Stimulated activated CD4-positive, alpha-beta T cell treated with anti-CD3 and anti-CD28 coated beads, TNF-alpha, amount 100 ng/mL, for 48 hours (primary cell): Measurements from ENCODE around the gene ZNF407.
"Not testable (repeated sequence)": the region's sequence is repeated elsewhere in the genome, so short reads cannot be mapped to it uniquely, and the experiment has no call there.

Experiments
- DNase-seq, 3 donors: peaks; one replicate each; pipeline ENCODE4 v3.0.0-alpha.2; 2020; ENCODE audit warnings: low read depth in 3 of 3

The ZNF407 gene

GRCh38 chr18:75097491-75098225 lies 500.0 kb downstream of the ZNF407 start:
- no peak for DNase-seq

DNA sequence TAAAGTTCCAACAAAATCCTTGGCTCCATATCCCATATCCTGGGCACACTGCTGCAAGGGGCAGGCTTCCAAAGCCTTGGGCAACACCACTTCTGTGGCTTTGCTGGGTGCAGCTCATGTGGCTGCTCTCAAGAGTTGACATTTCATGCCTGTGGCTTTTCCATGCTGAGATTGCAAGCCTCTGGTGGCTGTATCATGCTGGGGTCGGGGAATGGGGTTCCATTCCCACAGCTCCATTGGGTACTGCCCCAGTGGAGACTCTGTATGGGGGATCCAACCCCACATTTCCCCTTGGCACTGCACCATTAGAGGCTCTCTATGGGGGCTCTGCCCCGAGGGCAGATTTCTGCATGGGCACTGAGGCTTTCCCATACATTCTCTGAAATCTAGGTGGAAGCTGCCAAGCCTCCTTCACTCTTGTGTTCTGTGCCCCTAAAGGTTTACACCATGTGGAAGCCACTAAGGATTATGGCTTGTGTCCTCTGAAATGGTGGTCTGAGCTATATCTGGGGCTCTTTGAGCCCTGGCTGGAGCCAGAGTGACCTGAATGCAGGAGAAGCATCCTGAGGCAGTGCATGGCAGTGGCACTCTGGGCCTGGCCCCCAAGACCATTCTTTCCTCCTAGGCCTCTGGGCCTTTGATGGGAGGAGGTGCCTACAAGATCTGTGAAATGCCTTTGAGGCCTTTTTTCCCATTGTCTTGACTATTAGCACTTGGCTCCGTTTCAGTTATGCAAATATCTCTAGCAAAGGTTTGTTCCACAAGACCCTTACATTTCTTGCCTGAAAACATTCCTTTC lies 503.4 kb downstream of the ZNF407 start:
- no peak for DNase-seq

DNA sequence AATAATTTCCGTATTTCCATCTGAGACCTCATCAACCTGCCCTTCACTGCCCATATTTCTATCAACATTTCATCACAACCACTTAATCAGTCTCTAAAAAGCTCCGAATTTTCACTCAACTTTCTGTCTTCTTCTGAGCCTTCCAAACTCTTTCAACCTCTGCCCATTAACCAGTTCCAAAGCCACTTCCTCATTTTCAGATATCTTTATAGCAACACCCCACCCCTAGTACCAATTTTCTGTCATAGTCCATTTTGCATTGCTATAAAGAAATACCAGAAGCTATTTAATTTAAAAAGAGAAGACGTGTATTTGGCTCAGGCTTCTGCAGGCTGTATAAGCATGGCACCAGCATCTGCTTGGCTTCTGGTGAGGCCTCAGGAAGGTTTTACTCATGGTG lies 504.2 kb downstream of the ZNF407 start:
- no peak for DNase-seq

DNA sequence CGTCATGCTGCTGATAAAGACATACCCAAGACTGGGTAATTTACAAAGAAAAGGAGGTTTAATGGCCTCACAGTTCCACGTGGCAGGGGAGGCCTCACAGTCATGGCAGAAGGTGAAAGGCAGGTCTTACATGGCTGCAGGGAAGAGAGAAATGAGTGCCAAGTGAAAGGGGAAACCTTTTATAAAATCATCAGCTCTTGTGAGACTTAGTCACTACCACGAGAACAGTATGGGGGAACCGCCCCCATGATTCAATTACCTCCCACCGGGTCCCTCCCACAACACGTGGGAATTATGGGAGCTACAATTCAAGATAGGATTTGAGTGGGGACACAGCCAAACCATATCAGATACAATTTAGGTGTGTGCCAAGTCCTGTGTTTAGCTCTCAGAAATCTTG lies 506.4 kb downstream of the ZNF407 start:
- not testable (repeated sequence) for DNase-seq

- no peak for DNase-seq
These were observed 506.8 kb downstream of the ZNF407 start for GRCh38 chr18:75104483-75104882.

DNA sequence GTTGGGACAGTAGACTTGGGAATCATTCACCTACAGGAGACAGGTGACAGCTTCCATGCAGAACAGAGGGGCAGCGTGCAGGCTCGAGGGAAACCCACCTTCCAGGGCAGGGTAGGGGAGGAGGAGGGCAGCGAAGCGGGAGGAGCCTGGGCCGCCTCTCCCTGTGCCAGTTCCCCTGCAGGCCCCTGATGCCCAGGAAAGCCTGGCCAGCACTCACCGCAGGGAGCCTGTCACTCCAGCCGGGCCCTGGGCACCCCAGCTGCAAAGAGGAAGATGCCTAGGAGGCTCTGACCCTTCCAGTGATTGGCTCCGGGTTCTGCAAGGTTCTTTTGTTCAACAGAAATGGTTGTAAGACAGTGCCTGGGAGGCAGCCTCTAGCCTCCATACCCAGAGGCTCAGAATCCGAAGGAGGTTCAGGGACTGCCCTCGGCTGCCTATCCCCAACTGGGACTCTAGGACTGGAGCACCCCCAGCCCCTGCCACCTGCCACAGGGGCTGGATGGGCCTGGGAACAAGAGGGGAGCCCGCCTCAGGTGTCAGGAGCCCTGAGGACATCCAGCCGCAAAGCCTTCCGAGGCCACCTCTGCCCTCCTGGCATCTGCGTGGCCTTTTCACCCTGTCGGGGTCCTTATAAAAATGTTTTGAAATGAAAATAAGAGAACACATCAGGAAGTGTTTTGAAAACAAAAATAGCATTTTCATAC lies 508.0 kb downstream of the ZNF407 start:
- no peak for DNase-seq

GRCh38 chr18:75106746-75107145 lies 509.1 kb downstream of the ZNF407 start:
- no peak for DNase-seq

DNA sequence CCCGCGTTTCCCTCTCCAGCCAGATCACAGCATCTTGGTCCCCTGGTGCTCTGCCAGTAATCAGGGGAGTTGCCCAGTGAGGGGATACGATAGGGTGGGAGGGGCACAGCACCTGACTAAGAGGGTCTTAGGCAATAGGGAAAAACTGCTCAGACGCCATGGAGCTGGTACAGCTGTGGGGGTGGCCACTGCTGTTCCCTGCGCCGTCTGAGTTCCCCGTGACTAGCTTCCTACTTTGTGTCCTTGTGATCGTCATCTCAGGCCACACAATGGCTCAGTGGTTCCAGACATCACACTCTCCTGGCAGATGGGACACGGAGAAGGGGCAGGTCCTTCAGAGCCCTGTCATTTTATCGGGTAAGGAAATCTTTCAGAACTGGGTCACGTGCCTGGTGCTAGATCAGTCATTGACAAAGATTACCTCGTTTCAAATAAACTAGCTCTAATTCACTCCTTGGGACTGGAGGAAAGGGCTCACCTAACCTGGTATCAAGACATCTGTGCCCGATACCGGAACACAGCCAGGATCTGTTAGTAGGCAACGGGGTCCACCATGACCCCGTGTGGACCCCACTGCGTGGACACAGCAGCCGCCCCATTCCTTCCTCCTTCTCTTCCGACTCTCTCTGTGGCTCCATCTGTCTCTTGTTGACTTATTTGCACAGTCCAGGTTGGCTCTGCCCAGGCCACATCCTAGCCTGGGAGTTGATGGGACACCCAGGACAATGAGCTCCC lies 509.7 kb downstream of the ZNF407 start:
- no peak for DNase-seq

DNA sequence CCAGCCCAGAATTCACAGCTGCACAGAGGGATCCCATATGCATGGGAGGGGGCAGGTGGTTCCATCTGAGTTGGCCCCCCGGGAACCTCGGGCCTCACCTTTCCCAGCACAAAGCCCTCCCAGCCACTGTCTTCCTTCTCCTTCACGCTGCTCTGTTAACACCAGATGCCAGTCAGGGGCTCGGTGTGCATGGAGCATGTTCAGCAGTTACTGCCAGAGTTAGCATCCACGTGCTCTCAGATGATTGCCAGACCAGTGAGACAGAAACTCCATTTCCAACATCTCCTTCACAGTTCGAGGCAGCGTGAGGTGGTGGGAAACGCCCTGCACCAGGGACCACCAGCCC lies 510.2 kb downstream of the ZNF407 start:
- no peak for DNase-seq

GRCh38 chr18:75108579-75109318 lies 511.1 kb downstream of the ZNF407 start:
- no peak for DNase-seq

DNA sequence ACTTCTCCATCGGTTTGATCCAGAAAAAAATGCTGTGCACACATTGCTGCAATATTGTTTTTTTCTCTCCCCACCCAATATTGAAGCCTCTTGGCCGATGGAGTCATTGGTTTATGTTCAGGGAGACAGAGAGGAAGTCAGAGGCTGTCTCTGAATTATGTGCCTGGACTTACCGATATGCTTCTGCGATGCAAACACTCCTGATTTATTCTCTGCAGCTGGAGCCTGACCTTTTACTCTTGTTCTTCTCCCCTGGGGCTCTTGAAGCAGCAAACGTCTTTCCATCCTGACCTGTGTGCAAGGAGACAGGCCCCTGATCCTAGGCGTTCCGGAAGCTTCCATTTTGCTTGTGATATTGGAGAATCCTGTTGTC lies 511.6 kb downstream of the ZNF407 start:
- no peak for DNase-seq

DNA sequence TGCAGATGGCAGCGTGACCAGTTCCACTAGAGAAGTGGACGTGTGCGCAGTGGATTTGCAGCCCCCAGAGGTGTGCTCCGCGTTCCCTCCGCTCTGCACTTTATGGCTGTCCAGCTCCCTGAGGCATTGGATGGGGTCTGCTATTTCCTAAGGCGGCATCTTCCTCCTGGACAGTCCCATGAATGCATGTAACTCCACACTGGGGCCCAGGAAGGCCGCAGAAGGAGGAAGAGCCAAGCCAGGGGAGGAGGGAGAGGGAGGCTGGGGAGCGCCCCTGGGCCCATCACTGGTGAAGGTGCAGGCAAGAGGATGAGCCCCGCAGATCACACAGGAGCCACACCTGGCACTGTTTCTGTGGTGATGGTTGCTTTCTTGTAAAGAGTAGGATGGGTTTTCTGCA lies 512.1 kb downstream of the ZNF407 start:
- no peak for DNase-seq

- DNase-seq: no peak
These were observed 512.6 kb downstream of the ZNF407 start for GRCh38 chr18:75110311-75110710.

GRCh38 chr18:75110846-75111415 lies 513.3 kb downstream of the ZNF407 start:
- DNase-seq: no peak

DNA sequence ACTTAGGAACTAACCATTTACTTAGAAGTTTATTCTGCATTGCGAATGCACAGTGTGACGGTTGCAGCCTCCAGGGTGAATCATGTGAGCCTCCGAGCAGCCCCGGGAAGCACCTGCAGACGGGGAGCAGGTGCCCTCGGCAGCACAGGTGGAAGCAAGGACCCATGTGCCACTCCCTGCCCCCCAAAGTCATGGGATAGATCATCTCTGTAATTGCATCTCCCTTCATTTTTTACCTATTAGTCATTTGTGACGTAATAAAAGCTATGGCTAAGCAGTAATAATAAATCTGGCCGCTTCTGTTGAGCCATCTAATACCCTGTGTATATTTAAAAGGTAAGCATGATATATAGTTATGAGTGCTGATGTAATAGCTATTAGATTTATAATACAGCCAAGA lies 514.1 kb downstream of the ZNF407 start:
- DNase-seq: no peak

- no peak for DNase-seq
These were observed 514.8 kb downstream of the ZNF407 start for GRCh38 chr18:75112186-75113096.

- DNase-seq: no peak
These were observed 515.8 kb downstream of the ZNF407 start for GRCh38 chr18:75113455-75113854.

DNA sequence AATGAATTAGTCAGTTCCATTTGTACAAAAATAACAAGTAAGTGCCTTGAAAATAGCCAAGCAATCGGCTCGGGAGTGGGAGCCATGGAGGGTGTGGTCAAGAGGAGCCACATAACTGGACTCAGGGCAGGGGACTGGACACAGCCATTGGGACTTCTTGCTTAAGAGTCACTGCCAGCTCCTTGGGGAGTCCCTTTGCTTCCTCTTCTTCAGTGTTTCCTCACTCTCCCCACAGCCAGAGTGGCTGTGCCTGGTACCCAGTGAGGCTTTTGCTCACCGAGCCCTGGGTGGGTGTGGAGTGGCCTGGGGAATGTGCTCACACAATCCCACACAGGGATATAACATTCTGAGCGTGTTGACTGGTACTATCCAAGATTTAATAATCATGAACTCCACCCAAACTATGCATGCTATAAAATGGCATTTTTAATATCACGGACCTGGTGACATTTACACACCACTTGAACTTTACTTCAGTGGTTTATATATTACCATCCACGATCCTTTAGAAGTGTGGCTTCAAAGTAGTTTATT lies 516.6 kb downstream of the ZNF407 start:
- no peak for DNase-seq
